Ovary (tissue), 3 donors: Measurements from ENCODE around the gene CDKAL1.

Experiments used
- EP300 ChIP-seq: sonication (generic); formaldehyde crosslinking; IDR thresholded peaks from one replicate; pipeline ENCODE4 v1.6.1; 2017; ENCODE audit warnings: antibody characterized with exemption
- POLR2A ChIP-seq: fragments of 450-650 bp; IDR thresholded peaks from one replicate; pipeline ENCODE4 v1.6.1; 2017; ENCODE audit warnings: antibody characterized with exemption, mild to moderate bottlenecking, moderate library complexity
- TF ChIP-seq, protein P1 (sequence below), 3 donors: fragments of 450-650 bp in 2 of 3; fragments of 200-600 bp in 1 of 3; IDR thresholded peaks; one replicate each; pipeline versions ENCODE4 v1.5.1 to v1.8.0; 2016 to 2022; ENCODE audit warnings: antibody characterized with exemption in 3 of 3, mild to moderate bottlenecking in 1 of 3
- donor health status: DM: no; HTN: no; CAD: no.

DNA sequence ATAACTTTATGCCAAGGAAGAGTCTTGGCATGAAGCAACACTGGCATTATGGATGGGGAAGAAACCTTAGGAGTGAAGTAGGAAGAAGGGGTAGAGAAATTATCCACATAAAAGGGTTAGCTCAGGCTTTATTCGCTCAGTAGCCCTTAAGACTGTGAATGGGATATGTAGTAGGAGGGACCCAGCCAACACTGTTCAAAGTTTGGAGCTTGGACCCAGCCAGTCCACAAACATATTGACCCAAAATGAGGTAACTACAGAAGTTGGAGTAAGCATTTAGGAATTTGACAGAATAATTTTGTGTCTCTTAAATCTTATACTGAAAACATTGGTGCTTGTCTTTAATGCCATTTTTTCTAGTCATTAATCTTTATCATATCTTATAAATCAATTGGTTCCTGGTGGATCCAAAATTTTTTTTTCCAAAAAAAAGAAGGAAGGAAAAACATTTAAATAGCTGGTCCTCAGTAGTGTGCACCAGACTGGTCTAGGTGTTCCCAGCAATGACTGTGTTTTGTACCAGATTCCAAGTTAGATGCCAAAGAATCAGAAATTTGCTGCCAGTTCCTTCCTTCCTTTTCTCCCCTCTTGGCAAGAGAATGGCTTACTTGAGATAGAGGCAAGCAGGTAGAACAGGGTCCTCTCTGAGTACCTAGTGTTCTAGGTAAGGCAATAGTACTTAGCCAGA lies 607.5 kb downstream of the CDKAL1 start:
- TF ChIP-seq, protein P1, sequence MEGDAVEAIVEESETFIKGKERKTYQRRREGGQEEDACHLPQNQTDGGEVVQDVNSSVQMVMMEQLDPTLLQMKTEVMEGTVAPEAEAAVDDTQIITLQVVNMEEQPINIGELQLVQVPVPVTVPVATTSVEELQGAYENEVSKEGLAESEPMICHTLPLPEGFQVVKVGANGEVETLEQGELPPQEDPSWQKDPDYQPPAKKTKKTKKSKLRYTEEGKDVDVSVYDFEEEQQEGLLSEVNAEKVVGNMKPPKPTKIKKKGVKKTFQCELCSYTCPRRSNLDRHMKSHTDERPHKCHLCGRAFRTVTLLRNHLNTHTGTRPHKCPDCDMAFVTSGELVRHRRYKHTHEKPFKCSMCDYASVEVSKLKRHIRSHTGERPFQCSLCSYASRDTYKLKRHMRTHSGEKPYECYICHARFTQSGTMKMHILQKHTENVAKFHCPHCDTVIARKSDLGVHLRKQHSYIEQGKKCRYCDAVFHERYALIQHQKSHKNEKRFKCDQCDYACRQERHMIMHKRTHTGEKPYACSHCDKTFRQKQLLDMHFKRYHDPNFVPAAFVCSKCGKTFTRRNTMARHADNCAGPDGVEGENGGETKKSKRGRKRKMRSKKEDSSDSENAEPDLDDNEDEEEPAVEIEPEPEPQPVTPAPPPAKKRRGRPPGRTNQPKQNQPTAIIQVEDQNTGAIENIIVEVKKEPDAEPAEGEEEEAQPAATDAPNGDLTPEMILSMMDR (IDR thresholded peaks at IDR 0.05): no peak
- TF ChIP-seq EP300: no peak
- no peak for TF ChIP-seq POLR2A
